GM23338 (cell line): ENCODE data around the gene ABCF1. TPM values are rescaled to one million over a fixed set of nuclear protein-coding genes. Genes with fewer than 3 reads are reported as not detected.

Experiments used
- ATAC-seq: fragments of 200-7000 bp; cut with Tn5 transposase; 3 replicates; pipeline ENCODE4 v1.9.1; 2020
- DNase-seq: peaks from one replicate; pipeline ENCODE4 v3.0.0-alpha.2; 2015; ENCODE audit warnings: low spot score
- H2AFZ ChIP-seq: fragments of 200-600 bp; sonication (generic); 2 replicates; pipeline ENCODE4 v1.8.0; 2016; ENCODE audit warnings: antibody characterized with exemption, mild to moderate bottlenecking, moderate library complexity
- H3F3A ChIP-seq: fragments of 200-600 bp; sonication (generic); replicated peaks from 2 replicates; pipeline ENCODE4 v1.8.0; 2017; ENCODE audit warnings: antibody characterized with exemption, mixed run types, low read depth
- H3K27ac ChIP-seq: fragments of 200-600 bp; sonication (generic); 2 replicates; pipeline ENCODE4 v1.6.1; 2016; ENCODE audit warnings: low read depth
- H3K27me3 ChIP-seq: fragments of 200-600 bp; sonication (generic); 2 replicates; pipeline ENCODE4 v1.8.0; 2016; ENCODE audit warnings: mild to moderate bottlenecking, mixed run types, moderate library complexity; ENCODE audit not compliant: insufficient read depth
- H3K36me3 ChIP-seq: fragments of 200-600 bp; sonication (generic); 2 replicates; pipeline ENCODE4 v1.8.0; 2016; ENCODE audit warnings: mild to moderate bottlenecking; ENCODE audit not compliant: insufficient read depth
- H3K4me1 ChIP-seq: fragments of 200-600 bp; sonication (generic); 2 replicates; pipeline ENCODE4 v1.8.0; 2016; ENCODE audit warnings: mild to moderate bottlenecking, moderate library complexity; ENCODE audit not compliant: insufficient read depth
- H3K4me2 ChIP-seq: fragments of 200-600 bp; sonication (generic); 2 replicates; pipeline ENCODE4 v1.7.1; 2017; ENCODE audit warnings: mixed run types
- H3K4me3 ChIP-seq: fragments of 200-600 bp; sonication (generic); 2 replicates; pipeline ENCODE4 v1.6.1; 2016; ENCODE audit warnings: mixed run types
- H3K79me2 ChIP-seq: fragments of 200-600 bp; sonication (generic); replicated peaks from 2 replicates; pipeline ENCODE4 v1.8.0; 2017; ENCODE audit warnings: mild to moderate bottlenecking; ENCODE audit not compliant: insufficient read depth
- H3K9me2 ChIP-seq: fragments of 200-600 bp; sonication (generic); 2 replicates; pipeline ENCODE4 v1.8.0; 2017; ENCODE audit not compliant: insufficient read depth
- H4K20me1 ChIP-seq: fragments of 200-600 bp; sonication (generic); replicated peaks from 2 replicates; pipeline ENCODE4 v1.8.0; 2017; ENCODE audit warnings: mild to moderate bottlenecking; ENCODE audit not compliant: insufficient read depth
- H3K27ac Mint-ChIP-seq: 2 replicates; pipeline ENCODE4 v1.8.0; 2020; ENCODE audit warnings: inconsistent platforms, mild to moderate bottlenecking, moderate library complexity, mixed read lengths
- H3K27me3 Mint-ChIP-seq: 3 replicates; pipeline ENCODE4 v1.8.0; 2022; ENCODE audit warnings: low read depth, mild to moderate bottlenecking, moderate library complexity, mixed read lengths, inconsistent platforms; ENCODE audit not compliant: insufficient read depth, poor library complexity
- H3K36me3 Mint-ChIP-seq: 3 replicates; pipeline ENCODE4 v1.8.0; 2021; ENCODE audit warnings: low read depth, mild to moderate bottlenecking, inconsistent platforms, moderate library complexity, mixed read lengths
- H3K4me1 Mint-ChIP-seq: 3 replicates; pipeline ENCODE4 v1.8.0; 2020; ENCODE audit warnings: mild to moderate bottlenecking, inconsistent platforms, mixed read lengths
- H3K4me3 Mint-ChIP-seq: 3 replicates; pipeline ENCODE4 v1.8.0; 2021; ENCODE audit warnings: moderate library complexity, mild to moderate bottlenecking, inconsistent platforms, mixed read lengths
- H3K9me3 Mint-ChIP-seq: 3 replicates; pipeline ENCODE4 v1.8.0; 2020; ENCODE audit warnings: moderate library complexity, mild to moderate bottlenecking, inconsistent platforms, mixed read lengths
- CTCF ChIP-seq, 2 experiments: fragments of 200-600 bp in 1 of 2; sonication (generic) in 1 of 2; conservative IDR thresholded peaks; 2 replicates each; pipeline versions ENCODE4 v1.5.1 to v1.6.1; 2016 to 2017; ENCODE audit warnings: antibody characterized with exemption in 2 of 2, low read depth in 2 of 2, mild to moderate bottlenecking in 2 of 2, moderate library complexity in 1 of 2
- ETS1 ChIP-seq: IDR thresholded peaks from 2 replicates; pipeline ENCODE4 v1.6.1; 2016; ENCODE audit warnings: antibody characterized with exemption
- JUNB ChIP-seq: IDR thresholded peaks from one replicate; pipeline ENCODE4 v1.6.1; 2016; ENCODE audit warnings: antibody characterized with exemption; ENCODE audit not compliant: unreplicated experiment
- ZNF462 ChIP-seq: fragments of 250-450 bp; sonication (Bioruptor Pico); IDR thresholded peaks from 2 replicates; pipeline ENCODE4 v1.5.0; 2020; ENCODE audit warnings: mild to moderate bottlenecking, moderate library complexity
- polyA plus RNA-seq: library from polyadenylated mRNA; unstranded; fragments of >200 nt; fragmentation: Nextera tagmentation; extraction: Ambion mirVana; gene quantifications from 2 replicates; pipeline ENCODE4 v1.2.1, GENCODE V29; 2016
- total RNA-seq: library from RNA; depleted of rRNA; stranded (reverse); fragments of >200 nt; shearing (Covaris generic); gene quantifications from 2 replicates; pipeline ENCODE4 v1.2.3, GENCODE V29; 2014

ABCF1 gene
- total and polyA plus RNA-seq, 2 experiments from 2014 or later = 92.6 to 244 TPM

- no peak for TF ChIP-seq CTCF (conservative IDR thresholded peaks at IDR 0.05; ENCODE audit: low read depth in 2 of 2)
Observed at GRCh38 chr6:30548375-30548774, 22.9 kb upstream of the ABCF1 start (continued).

- H4K20me1 ChIP-seq = peaks cover 14% of the 10 kb centered on the region
- peaks cover 9% of the 10 kb centered on the region; the same call in 1 of the 2 replicates for H3K4me1 ChIP-seq
- H3K79me2 ChIP-seq = peaks cover 33% of the 10 kb centered on the region
- peaks cover 20% of the 10 kb centered on the region; the same call in 1 of the 2 replicates for H3F3A ChIP-seq
- H3K4me3 ChIP-seq = peak overlapping the region; percentile 65; the same call in 1 of the 2 replicates
- H3K4me2 ChIP-seq = peak overlapping the region; percentile 80
- DNase-seq (no peak), ATAC-seq (no peak)
- no peak overlapping the region for H2AFZ ChIP-seq
- no peaks in the 10 kb centered on the region for H3K27me3 ChIP-seq
- Mint-ChIP-seq H3K27me3 (peaks cover 14% of the 10 kb centered on the region), H3K36me3 (peaks cover 64% of the 10 kb centered on the region), H3K9me3 (peaks cover 3% of the 10 kb centered on the region; the same call in 1 of the 3 replicates), H3K4me3 (peak overlapping the region; percentile 98), H3K4me1 (peaks cover 12% of the 10 kb centered on the region), H3K27ac (no peak overlapping the region)
- no peaks in the 10 kb centered on the region; the same call in 1 of the 2 replicates for H3K36me3 ChIP-seq
- H3K9me2 ChIP-seq = no peaks in the 10 kb centered on the region
- H3K27ac ChIP-seq = no peak overlapping the region
- TF ChIP-seq JUNB = no peak
Observed at GRCh38 chr6:30554404-30554803, 16.8 kb upstream of the ABCF1 start.

GRCh38 chr6:30554962-30555815, 16.1 kb upstream of the ABCF1 start:
- H4K20me1 ChIP-seq = peaks cover 14% of the 10 kb centered on the region
- Mint-ChIP-seq H3K4me3 (peak overlapping the region; percentile 98), H3K27ac (peak overlapping the region; percentile 98), H3K36me3 (peaks cover 63% of the 10 kb centered on the region), H3K4me1 (peaks cover 12% of the 10 kb centered on the region), H3K27me3 (peaks cover 15% of the 10 kb centered on the region), H3K9me3 (peaks cover 3% of the 10 kb centered on the region; the same call in 1 of the 3 replicates)
- H2AFZ ChIP-seq = peak overlapping the region; percentile 98
- peak overlapping the region; percentile 80 for H3K4me2 ChIP-seq
- peak overlapping the region; percentile 94 for H3K27ac ChIP-seq
- H3K27me3 ChIP-seq = no peaks in the 10 kb centered on the region
- peak overlapping the region; percentile 65 for H3K4me3 ChIP-seq
- no peaks in the 10 kb centered on the region for H3K9me2 ChIP-seq
- no peaks in the 10 kb centered on the region; the same call in 1 of the 2 replicates for H3K36me3 ChIP-seq
- H3K4me1 ChIP-seq = peaks cover 9% of the 10 kb centered on the region; the same call in 1 of the 2 replicates
- DNase-seq (peak; percentile 71), ATAC-seq (peak; percentile 28)
- H3K79me2 ChIP-seq = peaks cover 38% of the 10 kb centered on the region
- peaks cover 20% of the 10 kb centered on the region; the same call in 1 of the 2 replicates for H3F3A ChIP-seq
- TF ChIP-seq ETS1 = no peak
- no peak for TF ChIP-seq ZNF462
